SK-N-SH treated with all-trans-retinoic acid at 6 μM for 48 hours (cell line): ENCODE measurements around the gene PRL.

ENCODE experiments used
- ATAC-seq: fragments of 200-7000 bp; cut with Tn5 transposase; 3 replicates; pipeline ENCODE4 v1.9.1; 2020; ENCODE audit warnings: mild to moderate bottlenecking, moderate library complexity
- ARNTL ChIP-seq: fragments of 450-650 bp; formaldehyde crosslinking; IDR thresholded peaks from 2 replicates; pipeline ENCODE4 v1.5.0; 2020; ENCODE audit warnings: low read depth, mild to moderate bottlenecking, moderate library complexity, borderline replicate concordance
- BACH2 ChIP-seq: fragments of 250-450 bp; sonication (Bioruptor Pico); IDR thresholded peaks from 2 replicates; pipeline ENCODE4 v1.9.0; 2021; ENCODE audit warnings: mild to moderate bottlenecking, borderline replicate concordance
- CREB5 ChIP-seq: fragments of 250-450 bp; sonication (Bioruptor Pico); IDR thresholded peaks from 2 replicates; pipeline ENCODE4 v1.5.1; 2020; ENCODE audit warnings: low read depth, mild to moderate bottlenecking, moderate library complexity
- CSDC2 ChIP-seq: fragments of 250-450 bp; sonication (Bioruptor Pico); IDR thresholded peaks from 2 replicates; pipeline ENCODE4 v1.5.0; 2020; ENCODE audit warnings: mild to moderate bottlenecking, moderate library complexity
- CSRNP3 ChIP-seq: fragments of 250-450 bp; sonication (Bioruptor Pico); IDR thresholded peaks from 2 replicates; pipeline ENCODE4 v1.5.1; 2021; ENCODE audit warnings: mild to moderate bottlenecking, moderate library complexity
- ESRRG ChIP-seq: fragments of 250-450 bp; sonication (Bioruptor Pico); IDR thresholded peaks from 2 replicates; pipeline ENCODE4 v1.6.1; 2021; ENCODE audit warnings: mild to moderate bottlenecking
- GLIS3 ChIP-seq: fragments of 250-450 bp; sonication (Bioruptor Pico); IDR thresholded peaks from 2 replicates; pipeline ENCODE4 v1.5.0; 2020; ENCODE audit warnings: mild to moderate bottlenecking, moderate library complexity
- ISL1 ChIP-seq: fragments of 250-450 bp; sonication (Bioruptor Pico); IDR thresholded peaks from 2 replicates; pipeline ENCODE4 v2.1.2; 2022; ENCODE audit warnings: mild to moderate bottlenecking, moderate library complexity
- OSR1 ChIP-seq: fragments of 250-450 bp; sonication (Bioruptor Pico); IDR thresholded peaks from 2 replicates; pipeline ENCODE4 v1.8.0; 2022; ENCODE audit warnings: moderate library complexity, mild to moderate bottlenecking, inconsistent platforms
- PATZ1 ChIP-seq: fragments of 250-450 bp; sonication (Bioruptor Pico); IDR thresholded peaks from 2 replicates; pipeline ENCODE4 v1.8.0; 2020; ENCODE audit warnings: mild to moderate bottlenecking, moderate library complexity, borderline replicate concordance
- POU6F1 ChIP-seq: fragments of 250-450 bp; sonication (Bioruptor Pico); IDR thresholded peaks from 2 replicates; pipeline ENCODE4 v1.8.0; 2021; ENCODE audit warnings: low read depth, mild to moderate bottlenecking, moderate library complexity, borderline replicate concordance
- PPARA ChIP-seq: fragments of 250-450 bp; sonication (Bioruptor Pico); IDR thresholded peaks from 2 replicates; pipeline ENCODE4 v1.5.0; 2020; ENCODE audit warnings: mild to moderate bottlenecking, borderline replicate concordance
- RARB ChIP-seq: fragments of 250-450 bp; sonication (Bioruptor Pico); IDR thresholded peaks from 2 replicates; pipeline ENCODE4 v1.8.0; 2021; ENCODE audit warnings: mild to moderate bottlenecking, moderate library complexity
- SNAI2 ChIP-seq: fragments of 250-450 bp; sonication (Bioruptor Pico); IDR thresholded peaks from 2 replicates; pipeline ENCODE4 v1.5.0; 2020; ENCODE audit warnings: mild to moderate bottlenecking, moderate library complexity
- TCF4 ChIP-seq: fragments of 250-450 bp; sonication (Bioruptor Pico); IDR thresholded peaks from 2 replicates; pipeline ENCODE4 v1.8.0; 2021; ENCODE audit warnings: mild to moderate bottlenecking, moderate library complexity, borderline replicate concordance
- TOX ChIP-seq: fragments of 250-450 bp; sonication (Bioruptor Pico); IDR thresholded peaks from 2 replicates; pipeline ENCODE4 v1.8.0; 2021; ENCODE audit warnings: mild to moderate bottlenecking, moderate library complexity, borderline replicate concordance
- TSHZ2 ChIP-seq: fragments of 250-450 bp; sonication (Bioruptor Pico); IDR thresholded peaks from 2 replicates; pipeline ENCODE4 v1.5.0; 2020; ENCODE audit warnings: mild to moderate bottlenecking, moderate library complexity
- ZC3H10 ChIP-seq: fragments of 250-450 bp; sonication (Bioruptor Pico); IDR thresholded peaks from 2 replicates; pipeline ENCODE4 v1.5.1; 2021; ENCODE audit warnings: mild to moderate bottlenecking, moderate library complexity
- ZFP3 ChIP-seq: fragments of 250-450 bp; sonication (Bioruptor Pico); IDR thresholded peaks from 2 replicates; pipeline ENCODE4 v1.5.0; 2020; ENCODE audit warnings: mild to moderate bottlenecking, moderate library complexity
- ZFP30 ChIP-seq: fragments of 450-650 bp; formaldehyde crosslinking; IDR thresholded peaks from 2 replicates; pipeline ENCODE4 v1.5.0; 2022; ENCODE audit warnings: mild to moderate bottlenecking, moderate library complexity
- ZNF565 ChIP-seq: fragments of 450-650 bp; formaldehyde crosslinking; conservative IDR thresholded peaks from 2 replicates; pipeline ENCODE4 v1.5.0; 2020; ENCODE audit warnings: low read depth, mild to moderate bottlenecking, moderate library complexity
- ZNF70 ChIP-seq: fragments of 450-650 bp; formaldehyde crosslinking; IDR thresholded peaks from 2 replicates; pipeline ENCODE4 v1.5.0; 2020; ENCODE audit warnings: mild to moderate bottlenecking, moderate library complexity
- ZNF8 ChIP-seq: fragments of 450-650 bp; formaldehyde crosslinking; IDR thresholded peaks from 2 replicates; pipeline ENCODE4 v1.5.0; 2020; ENCODE audit warnings: mild to moderate bottlenecking, moderate library complexity

PRL gene

GRCh38 chr6:22332216-22332615 lies 35.4 kb upstream of the PRL start:
- ATAC-seq, result no peak
- no peak for TF ChIP-seq ZNF565
- no peak for TF ChIP-seq ZFP30
- TF ChIP-seq TCF4 (CRISPR knock-in tag), result no peak
- TF ChIP-seq PPARA (CRISPR knock-in tag), result no peak

GRCh38 chr6:22330941-22331340 lies 34.1 kb upstream of the PRL start:
- no peak for ATAC-seq
- no peak for TF ChIP-seq CSDC2 (CRISPR knock-in tag)
- no peak for TF ChIP-seq PATZ1 (CRISPR knock-in tag)
- no peak for TF ChIP-seq POU6F1 (CRISPR knock-in tag)
- TF ChIP-seq PPARA (CRISPR knock-in tag), result no peak
- no peak for TF ChIP-seq CSRNP3 (CRISPR knock-in tag)
- no peak for TF ChIP-seq ZC3H10 (CRISPR knock-in tag)
- TF ChIP-seq ZNF70 (CRISPR knock-in tag), result no peak
- TF ChIP-seq ZFP30, result no peak
- TF ChIP-seq SNAI2, result no peak
- no peak for TF ChIP-seq CREB5 (CRISPR knock-in tag)
- no peak for TF ChIP-seq ESRRG (CRISPR knock-in tag)
- no peak for TF ChIP-seq BACH2
- TF ChIP-seq GLIS3 (CRISPR knock-in tag), result no peak

- ATAC-seq, result peak; percentile 86
- TF ChIP-seq ARNTL (CRISPR knock-in tag), result no peak
- no peak for TF ChIP-seq CSRNP3 (CRISPR knock-in tag)
- TF ChIP-seq RARB (CRISPR knock-in tag), result no peak
- TF ChIP-seq GLIS3 (CRISPR knock-in tag), result no peak
- no peak for TF ChIP-seq TOX
- TF ChIP-seq ISL1 (CRISPR knock-in tag), result no peak
- no peak for TF ChIP-seq ZFP30
- TF ChIP-seq PATZ1 (CRISPR knock-in tag), result no peak
- no peak for TF ChIP-seq OSR1
- TF ChIP-seq POU6F1 (CRISPR knock-in tag), result no peak
- no peak for TF ChIP-seq ZC3H10 (CRISPR knock-in tag)
- TF ChIP-seq PPARA (CRISPR knock-in tag), result no peak
- no peak for TF ChIP-seq ZNF8 (CRISPR knock-in tag)
- 0 out of 2 replicates have a peak, but pooled peaks have one; percentile 10 for TF ChIP-seq ZNF565
- no peak for TF ChIP-seq ESRRG (CRISPR knock-in tag)
- TF ChIP-seq ZNF70 (CRISPR knock-in tag), result no peak
- peak; percentile 19; the same call in 1 of the 2 replicates for TF ChIP-seq TSHZ2 (CRISPR knock-in tag)
- no peak for TF ChIP-seq CSDC2 (CRISPR knock-in tag)
- peak; percentile 69 for TF ChIP-seq TCF4 (CRISPR knock-in tag)
- no peak for TF ChIP-seq SNAI2
- no peak for TF ChIP-seq BACH2
- TF ChIP-seq ZFP3, result no peak
Measured at GRCh38 chr6:22328474-22328873, 31.6 kb upstream of the PRL start.
